ENCODE results near the gene PHF21A. TPM values are rescaled to one million over a fixed set of nuclear protein-coding genes. Genes with fewer than 3 reads are reported as not detected.
A peak's percentile ranks its signal among the peaks of the same experiment; 100 is the strongest.

The PHF21A gene
- total and polyA plus RNA-seq, 4 donors, result 3.6 to 8.5 (median 6.2) TPM

DNA sequence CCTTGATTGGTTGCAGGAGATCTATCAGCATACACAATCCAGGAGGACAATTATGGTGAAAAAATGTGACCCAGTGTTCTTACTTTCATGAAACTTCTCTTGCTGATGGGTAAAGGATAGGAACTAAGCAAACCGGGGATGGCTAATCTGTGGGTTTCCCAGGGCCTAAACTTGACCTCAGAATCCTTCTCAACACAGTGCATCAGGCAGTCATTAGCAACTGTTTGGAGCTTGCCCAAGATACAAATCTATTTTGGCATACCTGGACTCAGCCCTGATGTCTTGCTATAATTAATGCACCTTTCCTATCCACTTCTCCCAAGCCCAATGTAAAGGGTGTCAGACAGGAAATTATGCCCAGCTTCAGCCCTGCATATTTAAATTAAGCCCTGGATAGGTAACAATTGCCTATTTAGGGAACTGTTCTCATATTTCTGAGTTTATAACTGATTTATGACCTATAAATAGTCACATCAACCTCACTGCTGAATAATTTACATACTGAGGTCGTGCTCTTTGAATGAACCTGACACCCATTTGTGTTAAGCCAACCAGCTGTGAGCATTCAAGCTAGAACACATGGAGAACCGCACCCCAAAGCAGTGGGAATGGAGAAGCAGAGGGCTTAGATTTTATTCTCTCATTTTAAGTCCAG lies 9.2 kb upstream of the PHF21A start:
- H3K9ac ChIP-seq (ENCODE audit: low read depth in 1 of 2, low read length in 2 of 2), result no peak overlapping the region
- no peaks in the 10 kb centered on the region for H3K36me3 ChIP-seq (ENCODE audit: control insufficient read depth in 4 of 4, insufficient read depth in 3 of 4, low read depth in 1 of 4, low read length in 3 of 4)
- no peak for TF ChIP-seq GABPA (IDR thresholded peaks at IDR 0.05 in 1 of 2, conservative IDR thresholded peaks at IDR 0.05 in 1 of 2)
- TF ChIP-seq FOXA2 (IDR thresholded peaks at IDR 0.05), result no peak
- TF ChIP-seq, protein P1, sequence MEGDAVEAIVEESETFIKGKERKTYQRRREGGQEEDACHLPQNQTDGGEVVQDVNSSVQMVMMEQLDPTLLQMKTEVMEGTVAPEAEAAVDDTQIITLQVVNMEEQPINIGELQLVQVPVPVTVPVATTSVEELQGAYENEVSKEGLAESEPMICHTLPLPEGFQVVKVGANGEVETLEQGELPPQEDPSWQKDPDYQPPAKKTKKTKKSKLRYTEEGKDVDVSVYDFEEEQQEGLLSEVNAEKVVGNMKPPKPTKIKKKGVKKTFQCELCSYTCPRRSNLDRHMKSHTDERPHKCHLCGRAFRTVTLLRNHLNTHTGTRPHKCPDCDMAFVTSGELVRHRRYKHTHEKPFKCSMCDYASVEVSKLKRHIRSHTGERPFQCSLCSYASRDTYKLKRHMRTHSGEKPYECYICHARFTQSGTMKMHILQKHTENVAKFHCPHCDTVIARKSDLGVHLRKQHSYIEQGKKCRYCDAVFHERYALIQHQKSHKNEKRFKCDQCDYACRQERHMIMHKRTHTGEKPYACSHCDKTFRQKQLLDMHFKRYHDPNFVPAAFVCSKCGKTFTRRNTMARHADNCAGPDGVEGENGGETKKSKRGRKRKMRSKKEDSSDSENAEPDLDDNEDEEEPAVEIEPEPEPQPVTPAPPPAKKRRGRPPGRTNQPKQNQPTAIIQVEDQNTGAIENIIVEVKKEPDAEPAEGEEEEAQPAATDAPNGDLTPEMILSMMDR (IDR thresholded peaks at IDR 0.05; ENCODE audit: low read depth, low read length, missing input control), result no peak
- no peak for TF ChIP-seq YY1 (IDR thresholded peaks at IDR 0.05)
- no peak for TF ChIP-seq TAF1 (conservative IDR thresholded peaks at IDR 0.05)
- TF ChIP-seq NR2F2 (IDR thresholded peaks at IDR 0.05), result no peak
- TF ChIP-seq, protein P2, sequence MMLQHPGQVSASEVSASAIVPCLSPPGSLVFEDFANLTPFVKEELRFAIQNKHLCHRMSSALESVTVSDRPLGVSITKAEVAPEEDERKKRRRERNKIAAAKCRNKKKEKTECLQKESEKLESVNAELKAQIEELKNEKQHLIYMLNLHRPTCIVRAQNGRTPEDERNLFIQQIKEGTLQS (IDR thresholded peaks at IDR 0.05), result no peak
- no peak for TF ChIP-seq JUND (IDR thresholded peaks at IDR 0.05)
- no peak for TF ChIP-seq HNF4G (IDR thresholded peaks at IDR 0.05)
- no peak for TF ChIP-seq EGR1 (IDR thresholded peaks at IDR 0.05; ENCODE audit: low read depth in 2 of 2)
- no peaks in the 10 kb centered on the region for H3K4me1 ChIP-seq (ENCODE audit: control insufficient read depth in 4 of 4, insufficient read depth in 4 of 4, low read length in 3 of 4)
- no peaks in the 10 kb centered on the region for H3K9me3 ChIP-seq (ENCODE audit: control insufficient read depth in 4 of 4, low read length in 3 of 4)
- no peak overlapping the region for H3K27ac ChIP-seq (ENCODE audit: low read depth in 1 of 2, low read length in 2 of 2)
- no peak overlapping the region for H3K4me3 ChIP-seq (ENCODE audit: low read depth in 1 of 3, low read length in 3 of 3)
- WGBS, result 84% methylated on average over 3 of the region's 3 CpGs
- H3K27me3 ChIP-seq (ENCODE audit: control insufficient read depth in 4 of 4, insufficient read depth in 4 of 4, low read length in 3 of 4), result no peaks in the 10 kb centered on the region
- DNase-seq (ENCODE audit: low spot score), result no peak

DNA sequence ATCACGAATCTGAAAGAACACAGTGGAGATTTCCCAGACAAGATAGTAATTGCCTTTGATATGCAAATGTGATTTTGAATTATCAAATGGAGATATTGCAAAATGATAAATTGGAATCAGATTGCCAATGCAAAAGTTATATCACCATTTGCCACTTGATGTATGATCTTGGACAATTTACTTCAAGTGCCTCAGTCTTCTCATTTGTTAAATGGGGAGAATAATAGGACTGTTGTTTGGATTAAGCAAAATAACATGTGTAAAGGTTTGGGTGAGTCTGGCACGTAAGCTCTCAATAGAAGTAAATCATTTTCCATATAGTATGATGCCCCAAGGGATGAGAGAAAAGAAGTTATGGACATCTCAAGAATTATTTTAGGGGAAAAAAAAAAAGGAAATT lies 7.9 kb upstream of the PHF21A start:
- no peak overlapping the region for H3K9ac ChIP-seq (ENCODE audit: low read depth in 1 of 2, low read length in 2 of 2)
- no peak overlapping the region for H3K4me3 ChIP-seq (ENCODE audit: low read depth in 1 of 3, low read length in 3 of 3)
- no peaks in the 10 kb centered on the region for H3K27me3 ChIP-seq (ENCODE audit: control insufficient read depth in 4 of 4, insufficient read depth in 4 of 4, low read length in 3 of 4)
- no peaks in the 10 kb centered on the region for H3K4me1 ChIP-seq (ENCODE audit: control insufficient read depth in 4 of 4, insufficient read depth in 4 of 4, low read length in 3 of 4)
- WGBS, result 81% methylated on average over 2 of the region's 2 CpGs
- no peak for DNase-seq (ENCODE audit: low spot score)
- H3K9me3 ChIP-seq (ENCODE audit: control insufficient read depth in 4 of 4, low read length in 3 of 4), result no peaks in the 10 kb centered on the region
- H3K27ac ChIP-seq (ENCODE audit: low read depth in 1 of 2, low read length in 2 of 2), result no peak overlapping the region
- no peaks in the 10 kb centered on the region for H3K36me3 ChIP-seq (ENCODE audit: control insufficient read depth in 4 of 4, insufficient read depth in 3 of 4, low read depth in 1 of 4, low read length in 3 of 4)
- TF ChIP-seq TAF1 (conservative IDR thresholded peaks at IDR 0.05) (no peak), FOXA2 (IDR thresholded peaks at IDR 0.05) (no peak), EGR1 (IDR thresholded peaks at IDR 0.05; ENCODE audit: low read depth in 2 of 2) (no peak)

DNA sequence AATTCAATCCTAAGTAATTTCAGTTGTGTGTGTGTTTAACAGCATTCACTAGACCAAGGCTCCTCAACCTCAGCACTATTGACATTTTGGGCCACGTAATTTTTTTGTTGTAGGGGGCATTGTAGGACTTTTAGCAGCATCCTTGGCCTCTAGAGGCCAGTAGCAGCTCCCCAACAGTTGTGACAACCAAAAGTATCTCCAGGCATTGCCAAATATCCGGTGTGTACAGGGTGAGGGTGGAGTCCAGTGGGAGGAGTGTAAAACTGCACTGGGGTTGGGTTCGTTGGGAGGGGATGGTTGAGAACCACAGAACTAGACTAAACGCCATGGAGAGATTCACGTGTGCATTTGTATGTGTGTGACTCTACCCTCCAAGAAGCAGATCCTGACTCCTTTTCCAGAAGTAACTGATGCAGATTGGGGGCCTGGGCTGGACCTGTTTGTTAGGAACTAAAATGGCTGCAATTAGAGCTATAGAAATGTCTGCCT lies 5.9 kb upstream of the PHF21A start:
- no peaks in the 10 kb centered on the region for H3K9me3 ChIP-seq (ENCODE audit: control insufficient read depth in 4 of 4, low read length in 3 of 4)
- TF ChIP-seq RXRA (IDR thresholded peaks at IDR 0.05), result peak; percentile 19 to 46
- TF ChIP-seq, protein P3, sequence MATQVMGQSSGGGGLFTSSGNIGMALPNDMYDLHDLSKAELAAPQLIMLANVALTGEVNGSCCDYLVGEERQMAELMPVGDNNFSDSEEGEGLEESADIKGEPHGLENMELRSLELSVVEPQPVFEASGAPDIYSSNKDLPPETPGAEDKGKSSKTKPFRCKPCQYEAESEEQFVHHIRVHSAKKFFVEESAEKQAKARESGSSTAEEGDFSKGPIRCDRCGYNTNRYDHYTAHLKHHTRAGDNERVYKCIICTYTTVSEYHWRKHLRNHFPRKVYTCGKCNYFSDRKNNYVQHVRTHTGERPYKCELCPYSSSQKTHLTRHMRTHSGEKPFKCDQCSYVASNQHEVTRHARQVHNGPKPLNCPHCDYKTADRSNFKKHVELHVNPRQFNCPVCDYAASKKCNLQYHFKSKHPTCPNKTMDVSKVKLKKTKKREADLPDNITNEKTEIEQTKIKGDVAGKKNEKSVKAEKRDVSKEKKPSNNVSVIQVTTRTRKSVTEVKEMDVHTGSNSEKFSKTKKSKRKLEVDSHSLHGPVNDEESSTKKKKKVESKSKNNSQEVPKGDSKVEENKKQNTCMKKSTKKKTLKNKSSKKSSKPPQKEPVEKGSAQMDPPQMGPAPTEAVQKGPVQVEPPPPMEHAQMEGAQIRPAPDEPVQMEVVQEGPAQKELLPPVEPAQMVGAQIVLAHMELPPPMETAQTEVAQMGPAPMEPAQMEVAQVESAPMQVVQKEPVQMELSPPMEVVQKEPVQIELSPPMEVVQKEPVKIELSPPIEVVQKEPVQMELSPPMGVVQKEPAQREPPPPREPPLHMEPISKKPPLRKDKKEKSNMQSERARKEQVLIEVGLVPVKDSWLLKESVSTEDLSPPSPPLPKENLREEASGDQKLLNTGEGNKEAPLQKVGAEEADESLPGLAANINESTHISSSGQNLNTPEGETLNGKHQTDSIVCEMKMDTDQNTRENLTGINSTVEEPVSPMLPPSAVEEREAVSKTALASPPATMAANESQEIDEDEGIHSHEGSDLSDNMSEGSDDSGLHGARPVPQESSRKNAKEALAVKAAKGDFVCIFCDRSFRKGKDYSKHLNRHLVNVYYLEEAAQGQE (IDR thresholded peaks at IDR 0.05), result no peak
- no peak for TF ChIP-seq NR2F2 (IDR thresholded peaks at IDR 0.05)
- TF ChIP-seq, protein P2 (IDR thresholded peaks at IDR 0.05), result no peak
- peak; percentile 49 for TF ChIP-seq SP1 (IDR thresholded peaks at IDR 0.05)
- TF ChIP-seq FOXA1 (IDR thresholded peaks at IDR 0.05), result no peak
- TF ChIP-seq HNF4A (conservative IDR thresholded peaks at IDR 0.05), result peak; percentile 15 to 60
- TF ChIP-seq RAD21 (IDR thresholded peaks at IDR 0.05), result peak; percentile 52 to 66
- no peak for TF ChIP-seq EGR1 (IDR thresholded peaks at IDR 0.05; ENCODE audit: low read depth in 2 of 2)
- TF ChIP-seq GABPA (IDR thresholded peaks at IDR 0.05 in 1 of 2, conservative IDR thresholded peaks at IDR 0.05 in 1 of 2), result peak; percentile 49 to 67
- TF ChIP-seq, protein P1 (IDR thresholded peaks at IDR 0.05; ENCODE audit: low read depth, low read length, missing input control), result peak; percentile 33
- TF ChIP-seq FOXA2 (IDR thresholded peaks at IDR 0.05), result no peak
- TF ChIP-seq YY1 (IDR thresholded peaks at IDR 0.05), result no peak
- peaks cover 0 to 4% (median 3%) of the 10 kb centered on the region in 4 donors for H3K4me1 ChIP-seq (ENCODE audit: control insufficient read depth in 4 of 4, insufficient read depth in 4 of 4, low read length in 3 of 4)
- no peak overlapping the region for H3K27ac ChIP-seq (ENCODE audit: low read depth in 1 of 2, low read length in 2 of 2)
- H3K27me3 ChIP-seq (ENCODE audit: control insufficient read depth in 4 of 4, insufficient read depth in 4 of 4, low read length in 3 of 4), result no peaks in the 10 kb centered on the region
- no peak overlapping the region for H3K4me3 ChIP-seq (ENCODE audit: low read depth in 1 of 3, low read length in 3 of 3)
- H3K36me3 ChIP-seq (ENCODE audit: control insufficient read depth in 4 of 4, insufficient read depth in 3 of 4, low read depth in 1 of 4, low read length in 3 of 4), result no peaks in the 10 kb centered on the region
- no peak for DNase-seq (ENCODE audit: low spot score)
- 23% methylated on average over 5 of the region's 5 CpGs for WGBS
- H3K9ac ChIP-seq (ENCODE audit: low read depth in 1 of 2, low read length in 2 of 2), result no peak overlapping the region
